HCT116 (cell line): ENCODE data around the gene CDH13.

ENCODE experiments used
- EZH2 ChIP-seq: fragments of 200-600 bp; sonication (generic); IDR thresholded peaks from 2 replicates; pipeline ENCODE4 v1.6.1; 2017; ENCODE audit warnings: antibody characterized with exemption, mixed run types
- RAD21 ChIP-seq: IDR thresholded peaks from 2 replicates; pipeline ENCODE4 v1.6.1; 2012; ENCODE audit warnings: low read depth, mild to moderate bottlenecking
- SRF ChIP-seq: IDR thresholded peaks from 2 replicates; pipeline ENCODE4 v1.6.1; 2012; ENCODE audit warnings: low read depth
- TF ChIP-seq, protein P1 (sequence below), 3 experiments: fragments of 200-600 bp in 1 of 3; sonication (generic) in 1 of 3; IDR thresholded peaks in 2 of 3; conservative IDR thresholded peaks in 1 of 3; 2 replicates each; pipeline ENCODE4 v1.5.1; 2012 to 2017; ENCODE audit warnings: low read depth in 2 of 3, low read length in 2 of 3, antibody characterized with exemption in 1 of 3, borderline replicate concordance in 1 of 3, control low read depth in 1 of 3, mild to moderate bottlenecking in 1 of 3, mixed read lengths in 1 of 3, mixed run types in 1 of 3, moderate library complexity in 1 of 3; ENCODE audit not compliant: insufficient read depth in 1 of 3
- TF ChIP-seq, protein P2 (sequence below): IDR thresholded peaks from 2 replicates; pipeline ENCODE4 v1.6.1; 2012; ENCODE audit warnings: low read depth

DNA sequence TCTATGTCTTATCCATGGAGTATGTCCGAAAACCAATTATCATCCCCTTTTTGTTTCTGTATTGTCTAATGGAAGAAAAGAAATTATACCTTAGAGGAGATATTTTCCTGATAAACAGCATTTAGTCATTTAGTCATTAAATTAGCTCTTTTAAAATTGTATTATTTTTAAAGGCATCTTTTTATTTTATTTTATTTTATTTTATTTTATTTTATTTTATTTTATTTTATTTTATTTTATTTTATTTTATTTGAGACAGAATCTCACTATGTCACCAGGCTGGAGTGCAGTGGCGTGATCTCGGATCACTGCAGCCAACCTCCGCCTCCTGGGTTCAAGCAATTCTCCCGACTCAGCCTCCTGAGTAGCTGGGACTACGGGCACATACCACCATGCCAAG lies 559.1 kb downstream of the CDH13 start:
- TF ChIP-seq EZH2 (no peak), SRF (no peak), RAD21 (no peak)
- TF ChIP-seq, protein P1, sequence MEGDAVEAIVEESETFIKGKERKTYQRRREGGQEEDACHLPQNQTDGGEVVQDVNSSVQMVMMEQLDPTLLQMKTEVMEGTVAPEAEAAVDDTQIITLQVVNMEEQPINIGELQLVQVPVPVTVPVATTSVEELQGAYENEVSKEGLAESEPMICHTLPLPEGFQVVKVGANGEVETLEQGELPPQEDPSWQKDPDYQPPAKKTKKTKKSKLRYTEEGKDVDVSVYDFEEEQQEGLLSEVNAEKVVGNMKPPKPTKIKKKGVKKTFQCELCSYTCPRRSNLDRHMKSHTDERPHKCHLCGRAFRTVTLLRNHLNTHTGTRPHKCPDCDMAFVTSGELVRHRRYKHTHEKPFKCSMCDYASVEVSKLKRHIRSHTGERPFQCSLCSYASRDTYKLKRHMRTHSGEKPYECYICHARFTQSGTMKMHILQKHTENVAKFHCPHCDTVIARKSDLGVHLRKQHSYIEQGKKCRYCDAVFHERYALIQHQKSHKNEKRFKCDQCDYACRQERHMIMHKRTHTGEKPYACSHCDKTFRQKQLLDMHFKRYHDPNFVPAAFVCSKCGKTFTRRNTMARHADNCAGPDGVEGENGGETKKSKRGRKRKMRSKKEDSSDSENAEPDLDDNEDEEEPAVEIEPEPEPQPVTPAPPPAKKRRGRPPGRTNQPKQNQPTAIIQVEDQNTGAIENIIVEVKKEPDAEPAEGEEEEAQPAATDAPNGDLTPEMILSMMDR (IDR thresholded peaks at IDR 0.05 in 2 of 3, conservative IDR thresholded peaks at IDR 0.05 in 1 of 3; ENCODE audit: borderline replicate concordance in 1 of 3, insufficient read depth in 1 of 3, low read depth in 2 of 3, low read length in 2 of 3) = no peak
- TF ChIP-seq, protein P2, sequence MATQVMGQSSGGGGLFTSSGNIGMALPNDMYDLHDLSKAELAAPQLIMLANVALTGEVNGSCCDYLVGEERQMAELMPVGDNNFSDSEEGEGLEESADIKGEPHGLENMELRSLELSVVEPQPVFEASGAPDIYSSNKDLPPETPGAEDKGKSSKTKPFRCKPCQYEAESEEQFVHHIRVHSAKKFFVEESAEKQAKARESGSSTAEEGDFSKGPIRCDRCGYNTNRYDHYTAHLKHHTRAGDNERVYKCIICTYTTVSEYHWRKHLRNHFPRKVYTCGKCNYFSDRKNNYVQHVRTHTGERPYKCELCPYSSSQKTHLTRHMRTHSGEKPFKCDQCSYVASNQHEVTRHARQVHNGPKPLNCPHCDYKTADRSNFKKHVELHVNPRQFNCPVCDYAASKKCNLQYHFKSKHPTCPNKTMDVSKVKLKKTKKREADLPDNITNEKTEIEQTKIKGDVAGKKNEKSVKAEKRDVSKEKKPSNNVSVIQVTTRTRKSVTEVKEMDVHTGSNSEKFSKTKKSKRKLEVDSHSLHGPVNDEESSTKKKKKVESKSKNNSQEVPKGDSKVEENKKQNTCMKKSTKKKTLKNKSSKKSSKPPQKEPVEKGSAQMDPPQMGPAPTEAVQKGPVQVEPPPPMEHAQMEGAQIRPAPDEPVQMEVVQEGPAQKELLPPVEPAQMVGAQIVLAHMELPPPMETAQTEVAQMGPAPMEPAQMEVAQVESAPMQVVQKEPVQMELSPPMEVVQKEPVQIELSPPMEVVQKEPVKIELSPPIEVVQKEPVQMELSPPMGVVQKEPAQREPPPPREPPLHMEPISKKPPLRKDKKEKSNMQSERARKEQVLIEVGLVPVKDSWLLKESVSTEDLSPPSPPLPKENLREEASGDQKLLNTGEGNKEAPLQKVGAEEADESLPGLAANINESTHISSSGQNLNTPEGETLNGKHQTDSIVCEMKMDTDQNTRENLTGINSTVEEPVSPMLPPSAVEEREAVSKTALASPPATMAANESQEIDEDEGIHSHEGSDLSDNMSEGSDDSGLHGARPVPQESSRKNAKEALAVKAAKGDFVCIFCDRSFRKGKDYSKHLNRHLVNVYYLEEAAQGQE = no peak
